DND-41 (cell line): Measurements from ENCODE around the gene CPLX1.
"Not testable (repeated sequence)": the region's sequence is repeated elsewhere in the genome, so short reads cannot be mapped to it uniquely, and the experiment has no call there.

Experiments used
- ATAC-seq: fragments of 200-7000 bp; cut with Tn5 transposase; 3 replicates; pipeline ENCODE4 v1.9.1; 2021; ENCODE audit warnings: low read depth; ENCODE audit not compliant: insufficient read depth
- DNase-seq: peaks from one replicate; pipeline ENCODE4 v3.0.0-alpha.2; 2020
- H2AFZ ChIP-seq: 2 replicates; pipeline ENCODE4 v1.6.0; 2012; ENCODE audit warnings: low read depth, low read length
- H3K27ac ChIP-seq: 2 replicates; pipeline ENCODE4 v1.5.1; 2012; ENCODE audit warnings: low read length, inconsistent platforms
- H3K27me3 ChIP-seq: fragments of 200-600 bp; sonication (generic); 2 replicates; pipeline ENCODE4 v1.6.0; 2012; ENCODE audit warnings: low read length, mild to moderate bottlenecking, inconsistent platforms; ENCODE audit not compliant: insufficient read depth, poor library complexity
- H3K36me3 ChIP-seq: 2 replicates; pipeline ENCODE4 v1.5.1; 2012; ENCODE audit warnings: low read length, inconsistent platforms; ENCODE audit not compliant: insufficient read depth
- H3K4me1 ChIP-seq: 2 replicates; pipeline ENCODE4 v1.5.1; 2012; ENCODE audit warnings: mild to moderate bottlenecking, low read length; ENCODE audit not compliant: insufficient read depth
- H3K4me2 ChIP-seq: 2 replicates; pipeline ENCODE4 v1.6.0; 2012; ENCODE audit warnings: mild to moderate bottlenecking, moderate library complexity, low read length, inconsistent platforms; ENCODE audit not compliant: insufficient read depth
- H3K4me3 ChIP-seq, 2 experiments: fragments of 200-600 bp in 1 of 2; shearing (Covaris generic) in 1 of 2; 2 replicates each; pipeline ENCODE4 v1.5.1; 2012 to 2016; ENCODE audit warnings: inconsistent platforms in 2 of 2, low read length in 2 of 2, mild to moderate bottlenecking in 2 of 2, low read depth in 1 of 2, moderate library complexity in 1 of 2
- H3K79me2 ChIP-seq: 2 replicates; pipeline ENCODE4 v1.6.0; 2012; ENCODE audit warnings: low read length, inconsistent platforms; ENCODE audit not compliant: insufficient read depth
- H3K9ac ChIP-seq: 2 replicates; pipeline ENCODE4 v1.6.0; 2012; ENCODE audit warnings: low read depth, mild to moderate bottlenecking, inconsistent platforms, low read length, moderate library complexity
- H3K9me3 ChIP-seq: 2 replicates; pipeline ENCODE4 v1.5.1; 2012; ENCODE audit warnings: low read length, moderate library complexity, mild to moderate bottlenecking, inconsistent platforms; ENCODE audit not compliant: insufficient read depth, severe bottlenecking
- H4K20me1 ChIP-seq: 2 replicates; pipeline ENCODE4 v1.6.0; 2012; ENCODE audit warnings: low read length; ENCODE audit not compliant: insufficient read depth
- EZH2 ChIP-seq: IDR thresholded peaks from 3 replicates; pipeline ENCODE4 v1.6.1; 2012; ENCODE audit warnings: borderline replicate concordance, low read depth, mild to moderate bottlenecking, moderate library complexity, low read length, inconsistent platforms; ENCODE audit not compliant: severe bottlenecking
- TF ChIP-seq, protein P1 (sequence below): IDR thresholded peaks from 2 replicates; pipeline ENCODE4 v1.5.1; 2012; ENCODE audit warnings: borderline replicate concordance, low read length, moderate library complexity, mild to moderate bottlenecking; ENCODE audit not compliant: poor library complexity, severe bottlenecking; ENCODE audit errors: extremely low read depth

CPLX1 gene

DNA sequence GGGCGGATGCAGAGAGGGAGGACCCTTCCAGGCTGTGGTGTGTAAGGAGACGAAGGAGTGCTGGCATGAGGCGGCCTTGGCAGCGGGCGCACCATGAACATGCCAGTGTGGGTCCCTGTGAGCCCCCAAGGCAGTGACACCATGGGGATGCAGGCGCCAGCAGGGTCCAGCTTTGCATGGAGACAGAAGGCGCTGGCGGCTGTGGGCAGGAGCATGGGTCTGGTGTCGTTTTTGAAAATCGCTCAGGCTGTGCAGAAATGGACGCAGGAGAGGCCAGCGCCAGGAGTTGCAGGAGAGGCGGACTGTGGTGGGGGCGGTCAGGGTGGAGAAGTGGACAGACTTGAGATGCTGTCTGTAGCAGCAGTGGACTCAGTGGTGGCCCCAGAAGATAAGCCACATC lies 64.2 kb downstream of the CPLX1 start:
- Histone ChIP-seq H3K36me3 (peaks cover 76% of the 10 kb centered on the region), H4K20me1 (peaks cover 51% of the 10 kb centered on the region)

DNA sequence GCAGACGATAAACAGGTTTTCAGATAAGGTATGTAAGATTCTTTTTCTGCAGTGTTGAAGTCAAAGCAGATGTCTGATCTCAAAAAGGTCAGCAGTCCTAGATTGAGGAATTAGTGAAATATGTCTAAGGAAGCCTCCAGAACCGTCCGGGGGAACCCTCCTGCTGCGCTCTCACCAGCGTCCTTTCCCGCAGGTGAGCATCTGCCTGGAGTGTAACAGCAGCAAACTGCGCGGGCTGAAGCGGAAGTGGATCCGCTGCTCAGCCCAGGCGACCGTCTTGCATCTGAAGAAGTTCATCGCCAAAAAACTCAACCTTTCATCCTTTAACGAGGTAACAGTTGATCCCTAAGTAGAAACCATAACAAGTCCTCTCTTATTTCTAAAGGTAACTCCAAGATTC lies 64.8 kb downstream of the CPLX1 start:
- peaks cover 45% of the 10 kb centered on the region for H4K20me1 ChIP-seq
- no peak overlapping the region for H3K4me2 ChIP-seq
- no peak for ATAC-seq
- H3K9ac ChIP-seq = no peak overlapping the region
- H3K9me3 ChIP-seq = no peaks in the 10 kb centered on the region
- no peak overlapping the region for H2AFZ ChIP-seq
- peaks cover 14% of the 10 kb centered on the region for H3K79me2 ChIP-seq
- no peak overlapping the region for H3K4me3 ChIP-seq
- H3K27ac ChIP-seq = no peak overlapping the region
- H3K27me3 ChIP-seq = no peaks in the 10 kb centered on the region
- TF ChIP-seq EZH2 = no peak
- TF ChIP-seq, protein P1, sequence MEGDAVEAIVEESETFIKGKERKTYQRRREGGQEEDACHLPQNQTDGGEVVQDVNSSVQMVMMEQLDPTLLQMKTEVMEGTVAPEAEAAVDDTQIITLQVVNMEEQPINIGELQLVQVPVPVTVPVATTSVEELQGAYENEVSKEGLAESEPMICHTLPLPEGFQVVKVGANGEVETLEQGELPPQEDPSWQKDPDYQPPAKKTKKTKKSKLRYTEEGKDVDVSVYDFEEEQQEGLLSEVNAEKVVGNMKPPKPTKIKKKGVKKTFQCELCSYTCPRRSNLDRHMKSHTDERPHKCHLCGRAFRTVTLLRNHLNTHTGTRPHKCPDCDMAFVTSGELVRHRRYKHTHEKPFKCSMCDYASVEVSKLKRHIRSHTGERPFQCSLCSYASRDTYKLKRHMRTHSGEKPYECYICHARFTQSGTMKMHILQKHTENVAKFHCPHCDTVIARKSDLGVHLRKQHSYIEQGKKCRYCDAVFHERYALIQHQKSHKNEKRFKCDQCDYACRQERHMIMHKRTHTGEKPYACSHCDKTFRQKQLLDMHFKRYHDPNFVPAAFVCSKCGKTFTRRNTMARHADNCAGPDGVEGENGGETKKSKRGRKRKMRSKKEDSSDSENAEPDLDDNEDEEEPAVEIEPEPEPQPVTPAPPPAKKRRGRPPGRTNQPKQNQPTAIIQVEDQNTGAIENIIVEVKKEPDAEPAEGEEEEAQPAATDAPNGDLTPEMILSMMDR = no peak
- H3K4me1 ChIP-seq = no peaks in the 10 kb centered on the region
- peaks cover 74% of the 10 kb centered on the region for H3K36me3 ChIP-seq
- no peak for DNase-seq

More for the DNA sequence above, 64.2 kb downstream of the CPLX1 start:
- TF ChIP-seq, protein P1 = no peak
- TF ChIP-seq EZH2 = no peak
- no peak overlapping the region for H3K4me2 ChIP-seq
- H3K27ac ChIP-seq = no peak overlapping the region
- no peak overlapping the region for H3K4me3 ChIP-seq
- H3K9me3 ChIP-seq = no peaks in the 10 kb centered on the region
- H3K4me1 ChIP-seq = no peaks in the 10 kb centered on the region
- H3K79me2 ChIP-seq = peaks cover 15% of the 10 kb centered on the region
- H2AFZ ChIP-seq = no peak overlapping the region
- H3K9ac ChIP-seq = no peak overlapping the region
- no peak for DNase-seq
- H3K27me3 ChIP-seq = no peaks in the 10 kb centered on the region
- ATAC-seq = no peak

DNA sequence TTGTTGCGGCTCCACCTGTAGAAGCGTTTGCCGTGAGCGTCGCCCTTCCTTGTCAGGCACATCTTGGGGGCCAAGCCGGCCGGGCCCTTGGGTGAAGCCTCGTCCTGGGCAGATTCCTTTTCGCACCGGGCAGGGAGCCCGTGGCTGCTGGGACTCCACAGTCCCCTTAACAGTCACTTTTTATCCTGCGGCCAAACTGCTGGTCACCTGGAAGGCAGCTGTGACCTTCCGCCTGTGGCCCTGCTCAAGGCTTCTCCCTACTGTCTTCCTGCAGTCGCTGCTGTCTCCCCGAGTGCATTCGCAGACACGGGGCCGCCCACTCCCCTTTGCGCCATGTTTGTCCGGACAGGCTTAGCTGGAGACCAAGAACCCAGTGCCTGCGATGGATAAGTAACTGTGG lies 65.3 kb downstream of the CPLX1 start:
- no peaks in the 10 kb centered on the region for H3K9me3 ChIP-seq
- H3K4me2 ChIP-seq = no peak overlapping the region
- peaks cover 14% of the 10 kb centered on the region for H3K79me2 ChIP-seq
- no peaks in the 10 kb centered on the region for H3K4me1 ChIP-seq
- ATAC-seq (no peak), DNase-seq (no peak)
- no peak overlapping the region for H3K4me3 ChIP-seq
- no peak overlapping the region for H2AFZ ChIP-seq
- peaks cover 40% of the 10 kb centered on the region for H4K20me1 ChIP-seq
- no peak overlapping the region for H3K9ac ChIP-seq
- peaks cover 71% of the 10 kb centered on the region for H3K36me3 ChIP-seq
- H3K27ac ChIP-seq = no peak overlapping the region
- TF ChIP-seq EZH2 = no peak
- TF ChIP-seq, protein P1 = no peak
- H3K27me3 ChIP-seq = no peaks in the 10 kb centered on the region

DNA sequence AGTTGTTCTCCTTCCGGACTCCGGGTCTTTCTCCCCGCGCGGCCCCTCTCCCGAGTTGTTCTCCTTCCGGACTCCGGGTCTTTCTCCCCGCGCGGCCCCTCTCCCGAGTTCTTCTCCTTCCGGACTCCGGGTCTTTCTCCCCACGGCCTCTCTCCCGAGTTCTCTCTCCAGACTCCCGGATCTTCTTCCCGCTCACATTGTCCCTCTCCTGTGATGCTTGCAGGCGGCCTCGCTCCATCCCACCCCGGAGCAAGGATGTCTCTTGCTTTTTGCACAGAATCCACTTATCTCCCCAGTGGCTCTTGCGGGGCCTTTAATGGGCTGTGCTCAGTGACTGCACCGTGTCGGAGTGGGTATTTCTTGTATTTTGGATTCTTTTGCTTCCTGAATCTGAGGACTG lies 66.1 kb downstream of the CPLX1 start:
- not testable (repeated sequence) for ATAC-seq, H3K27me3 ChIP-seq, H3K27ac ChIP-seq, H3K9ac ChIP-seq, H3K4me3 ChIP-seq, H3K9me3 ChIP-seq, H3K4me2 ChIP-seq, H2AFZ ChIP-seq, DNase-seq, H3K4me1 ChIP-seq
- Histone ChIP-seq H4K20me1 (peaks cover 35% of the 10 kb centered on the region; the same call in 1 of the 2 replicates), H3K36me3 (peaks cover 68% of the 10 kb centered on the region), H3K79me2 (peaks cover 10% of the 10 kb centered on the region; the same call in 1 of the 2 replicates)
